OCI-LY7 (cell line): ENCODE results near the gene CES5A.
"Not testable (repeated sequence)": the region's sequence is repeated elsewhere in the genome, so short reads cannot be mapped to it uniquely, and the experiment has no call there.

Experiments used
- EZH2phosphoT487 ChIP-seq: fragments of 200-600 bp; sonication (generic); IDR thresholded peaks from 2 replicates; pipeline ENCODE4 v1.6.1; 2018; ENCODE audit warnings: low read depth, borderline replicate concordance, mild to moderate bottlenecking, mixed run types, antibody characterized with exemption, low read length, moderate library complexity, mixed read lengths
- TF ChIP-seq, protein P1 (sequence below): fragments of 200-600 bp; sonication (generic); conservative IDR thresholded peaks from 2 replicates; pipeline ENCODE4 v1.5.1; 2014; ENCODE audit warnings: mild to moderate bottlenecking, antibody characterized with exemption, low read length, moderate library complexity, mixed read lengths

DNA sequence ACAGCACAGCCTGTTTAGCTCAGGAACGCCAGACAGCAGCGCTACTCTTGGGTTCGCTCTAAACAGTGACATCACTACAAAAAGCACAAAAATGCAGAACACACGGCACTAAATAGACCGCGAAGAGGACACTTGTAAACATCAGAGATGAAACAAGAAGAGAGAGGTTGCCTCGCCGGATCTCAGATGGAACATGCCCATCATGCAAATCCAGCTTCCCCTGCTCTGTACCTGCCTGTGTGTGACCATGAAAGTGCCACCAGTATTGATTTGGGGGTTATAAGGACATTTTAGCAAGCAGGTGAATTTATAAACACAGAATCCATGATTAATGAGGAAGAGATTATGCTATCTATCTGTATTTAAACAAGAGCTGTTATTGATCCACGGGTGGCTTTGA is 61.4 kb downstream of the CES5A start:
- TF ChIP-seq, protein P1, sequence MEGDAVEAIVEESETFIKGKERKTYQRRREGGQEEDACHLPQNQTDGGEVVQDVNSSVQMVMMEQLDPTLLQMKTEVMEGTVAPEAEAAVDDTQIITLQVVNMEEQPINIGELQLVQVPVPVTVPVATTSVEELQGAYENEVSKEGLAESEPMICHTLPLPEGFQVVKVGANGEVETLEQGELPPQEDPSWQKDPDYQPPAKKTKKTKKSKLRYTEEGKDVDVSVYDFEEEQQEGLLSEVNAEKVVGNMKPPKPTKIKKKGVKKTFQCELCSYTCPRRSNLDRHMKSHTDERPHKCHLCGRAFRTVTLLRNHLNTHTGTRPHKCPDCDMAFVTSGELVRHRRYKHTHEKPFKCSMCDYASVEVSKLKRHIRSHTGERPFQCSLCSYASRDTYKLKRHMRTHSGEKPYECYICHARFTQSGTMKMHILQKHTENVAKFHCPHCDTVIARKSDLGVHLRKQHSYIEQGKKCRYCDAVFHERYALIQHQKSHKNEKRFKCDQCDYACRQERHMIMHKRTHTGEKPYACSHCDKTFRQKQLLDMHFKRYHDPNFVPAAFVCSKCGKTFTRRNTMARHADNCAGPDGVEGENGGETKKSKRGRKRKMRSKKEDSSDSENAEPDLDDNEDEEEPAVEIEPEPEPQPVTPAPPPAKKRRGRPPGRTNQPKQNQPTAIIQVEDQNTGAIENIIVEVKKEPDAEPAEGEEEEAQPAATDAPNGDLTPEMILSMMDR: not testable (repeated sequence)
- TF ChIP-seq EZH2phosphoT487: not testable (repeated sequence)
